HG03439 (cell line): ENCODE data around the gene LRCH4.
A peak's percentile ranks its signal among the peaks of the same experiment; 100 is the strongest.

Experiments
- ATAC-seq: cut with Tn5 transposase; IDR thresholded peaks from one replicate; pipeline ENCODE4 v1.9.1; 2021; ENCODE audit warnings: mild to moderate bottlenecking, moderate library complexity; ENCODE audit not compliant: unreplicated experiment

LRCH4 gene, protein sequence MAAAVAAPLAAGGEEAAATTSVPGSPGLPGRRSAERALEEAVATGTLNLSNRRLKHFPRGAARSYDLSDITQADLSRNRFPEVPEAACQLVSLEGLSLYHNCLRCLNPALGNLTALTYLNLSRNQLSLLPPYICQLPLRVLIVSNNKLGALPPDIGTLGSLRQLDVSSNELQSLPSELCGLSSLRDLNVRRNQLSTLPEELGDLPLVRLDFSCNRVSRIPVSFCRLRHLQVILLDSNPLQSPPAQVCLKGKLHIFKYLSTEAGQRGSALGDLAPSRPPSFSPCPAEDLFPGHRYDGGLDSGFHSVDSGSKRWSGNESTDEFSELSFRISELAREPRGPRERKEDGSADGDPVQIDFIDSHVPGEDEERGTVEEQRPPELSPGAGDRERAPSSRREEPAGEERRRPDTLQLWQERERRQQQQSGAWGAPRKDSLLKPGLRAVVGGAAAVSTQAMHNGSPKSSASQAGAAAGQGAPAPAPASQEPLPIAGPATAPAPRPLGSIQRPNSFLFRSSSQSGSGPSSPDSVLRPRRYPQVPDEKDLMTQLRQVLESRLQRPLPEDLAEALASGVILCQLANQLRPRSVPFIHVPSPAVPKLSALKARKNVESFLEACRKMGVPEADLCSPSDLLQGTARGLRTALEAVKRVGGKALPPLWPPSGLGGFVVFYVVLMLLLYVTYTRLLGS

GRCh38 chr7:100585511-100586265 is at the start of gene LRCH4:
TSS of gene LRCH4 (minus strand) at chr7:100586129. CDS start at chr7:100586100, 29 bp downstream.
- peak; percentile 26 for ATAC-seq

GRCh38 chr7:100632951-100633717 is 47.2 kb upstream of the LRCH4 start:
- no peak for ATAC-seq

DNA sequence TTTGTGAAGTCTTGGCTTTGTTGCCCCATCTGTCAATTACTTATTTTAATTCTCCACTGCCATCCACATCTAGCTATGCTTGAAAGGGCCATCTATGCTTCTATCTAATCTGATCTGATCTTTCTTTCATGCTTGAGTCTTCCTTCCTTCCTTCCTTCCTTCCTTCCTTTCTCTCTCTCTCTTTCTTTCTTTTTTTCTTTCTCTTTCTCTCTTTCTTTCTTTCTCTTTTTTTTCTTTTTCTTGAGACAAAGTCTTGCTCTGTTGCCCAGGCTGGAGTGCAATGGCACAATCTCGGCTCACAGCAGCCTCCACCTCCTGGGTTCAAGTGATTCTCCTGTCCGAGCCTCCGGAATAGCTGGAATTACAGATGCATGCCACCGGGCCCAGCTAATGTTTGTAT is 44.1 kb upstream of the LRCH4 start:
- no peak for ATAC-seq

- no peak for ATAC-seq
Observed at GRCh38 chr7:100629117-100629716, 43.3 kb upstream of the LRCH4 start.

DNA sequence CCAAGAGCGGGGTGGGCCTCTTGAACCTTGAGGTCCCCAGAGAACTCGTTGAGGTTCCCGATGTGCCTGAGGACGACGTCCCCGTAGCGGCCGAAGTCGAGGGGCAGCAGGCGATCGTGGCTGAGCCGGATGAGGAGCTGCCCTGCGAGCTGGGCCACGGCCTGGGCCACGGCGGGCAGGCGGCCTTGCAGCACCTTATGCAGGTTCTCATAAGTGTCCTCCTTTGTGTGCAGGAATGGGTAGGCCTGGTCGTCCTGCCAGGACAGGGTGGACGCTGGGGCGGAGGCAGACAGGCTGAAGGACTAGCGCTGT is 41.3 kb upstream of the LRCH4 start:
- ATAC-seq, result no peak

DNA sequence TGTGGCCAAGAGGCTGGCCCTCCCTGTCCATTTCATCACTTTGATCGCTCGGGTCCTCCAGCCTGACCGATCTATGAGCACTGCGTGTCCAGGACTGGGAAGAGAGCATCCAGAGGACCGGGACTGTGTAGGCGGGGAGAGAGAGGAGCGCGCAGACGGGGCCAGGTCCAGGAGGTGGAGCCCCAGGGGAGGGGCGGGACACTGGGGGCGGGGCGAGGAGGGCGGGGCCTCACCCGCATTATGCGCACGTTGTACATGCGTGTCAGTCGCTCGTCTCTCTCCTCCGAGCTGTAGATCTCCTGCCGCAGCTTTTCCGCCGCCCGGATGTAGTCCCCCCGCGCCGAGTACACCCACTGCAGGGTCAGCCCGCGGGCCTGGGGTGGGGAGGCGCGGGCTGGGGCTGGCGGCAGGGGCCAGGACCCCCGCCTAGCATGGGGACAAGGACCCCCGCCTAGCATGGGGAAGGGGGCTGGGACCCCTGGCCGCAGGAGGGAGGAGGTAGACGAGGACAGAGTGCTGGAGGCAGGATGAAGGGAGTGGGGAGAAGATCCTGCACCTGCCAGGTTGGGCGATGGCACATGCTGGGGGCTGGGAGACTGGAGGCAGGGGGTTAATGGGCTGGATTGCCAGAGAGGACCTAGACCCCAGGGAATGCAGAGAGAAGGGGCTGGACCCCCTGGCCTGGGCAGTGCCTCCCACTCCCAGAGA is 40.8 kb upstream of the LRCH4 start:
- ATAC-seq, result no peak

DNA sequence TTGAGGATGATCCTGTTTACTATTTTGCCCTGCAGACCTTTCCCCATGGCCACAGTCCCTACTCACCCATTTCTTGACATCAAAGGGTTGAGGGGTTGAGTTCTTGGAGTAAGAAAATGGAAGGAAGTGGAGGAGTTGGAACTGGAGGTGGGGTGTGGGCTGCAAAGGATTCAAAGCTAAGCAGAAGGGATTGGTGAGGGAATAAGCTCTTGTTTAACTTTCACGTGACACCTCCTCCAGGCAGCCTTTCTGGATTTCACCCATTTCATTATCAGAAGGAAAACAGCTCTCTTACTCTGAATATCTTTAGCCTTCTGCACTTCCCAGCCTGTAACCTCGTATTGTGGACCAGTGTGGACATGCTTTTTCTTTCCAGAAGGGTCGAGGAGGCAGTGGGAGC is 40.1 kb upstream of the LRCH4 start:
- ATAC-seq, result no peak

GRCh38 chr7:100623951-100624824 is 38.3 kb upstream of the LRCH4 start:
- ATAC-seq, result no peak

DNA sequence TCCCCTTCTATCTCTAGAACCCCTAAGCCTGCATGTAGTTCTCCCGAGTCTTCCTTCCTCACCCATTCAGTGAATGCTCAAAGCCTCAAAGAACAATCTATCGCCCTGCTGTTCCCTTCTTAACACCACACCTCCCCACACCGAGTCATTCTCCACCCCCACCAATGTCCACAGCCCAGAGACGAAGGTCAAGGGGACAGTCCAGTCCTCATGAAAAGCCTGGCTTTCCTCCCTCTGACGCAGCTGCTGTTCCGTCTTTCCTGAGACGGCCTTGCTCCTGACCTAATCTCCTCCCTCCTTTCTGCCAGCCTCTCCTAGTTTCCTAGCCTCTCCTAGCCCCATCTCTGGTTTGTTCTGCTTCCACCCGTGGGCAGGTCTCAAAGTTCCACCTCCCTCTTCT is 35.6 kb upstream of the LRCH4 start:
- ATAC-seq, result no peak

DNA sequence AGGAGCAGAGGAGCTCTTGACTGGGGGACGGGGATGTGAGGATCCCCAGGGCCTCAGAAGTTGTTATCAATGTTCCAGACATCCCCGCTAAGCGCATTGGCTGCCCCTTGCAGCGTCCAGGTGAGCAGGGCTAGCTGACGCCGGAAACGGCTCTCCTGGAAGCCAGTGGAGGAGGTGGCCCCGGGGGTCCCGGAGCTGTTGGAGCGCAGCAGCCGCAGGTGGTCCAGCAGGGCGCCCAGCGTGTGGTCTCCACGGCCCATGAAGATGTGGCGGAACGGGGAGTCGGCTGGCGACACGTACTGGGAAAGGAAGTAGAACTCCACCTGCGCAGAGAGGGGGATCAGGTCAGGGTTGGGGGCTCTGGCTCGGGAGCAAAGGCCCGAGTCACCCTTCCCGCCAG is 34.9 kb upstream of the LRCH4 start:
- no peak for ATAC-seq

DNA sequence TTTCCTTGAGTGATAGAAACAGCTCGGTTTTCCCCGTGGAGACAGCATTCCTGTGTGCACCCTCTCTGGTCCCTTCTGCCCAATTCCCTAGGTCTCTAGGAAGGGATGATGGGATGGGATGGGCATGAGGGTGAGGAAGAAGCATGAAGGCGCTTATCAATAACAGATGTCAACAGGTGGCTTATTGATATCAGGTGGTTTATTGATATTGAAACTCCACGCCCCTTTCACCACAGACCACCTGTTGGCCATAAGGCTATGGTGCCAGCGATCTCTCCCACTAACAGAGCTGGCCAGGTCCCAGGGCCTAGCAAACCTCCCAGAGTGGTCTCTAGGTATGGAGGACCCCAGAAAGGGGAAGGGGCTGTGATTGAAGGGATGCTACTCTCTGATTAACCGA is 34.3 kb upstream of the LRCH4 start:
- ATAC-seq, result no peak

DNA sequence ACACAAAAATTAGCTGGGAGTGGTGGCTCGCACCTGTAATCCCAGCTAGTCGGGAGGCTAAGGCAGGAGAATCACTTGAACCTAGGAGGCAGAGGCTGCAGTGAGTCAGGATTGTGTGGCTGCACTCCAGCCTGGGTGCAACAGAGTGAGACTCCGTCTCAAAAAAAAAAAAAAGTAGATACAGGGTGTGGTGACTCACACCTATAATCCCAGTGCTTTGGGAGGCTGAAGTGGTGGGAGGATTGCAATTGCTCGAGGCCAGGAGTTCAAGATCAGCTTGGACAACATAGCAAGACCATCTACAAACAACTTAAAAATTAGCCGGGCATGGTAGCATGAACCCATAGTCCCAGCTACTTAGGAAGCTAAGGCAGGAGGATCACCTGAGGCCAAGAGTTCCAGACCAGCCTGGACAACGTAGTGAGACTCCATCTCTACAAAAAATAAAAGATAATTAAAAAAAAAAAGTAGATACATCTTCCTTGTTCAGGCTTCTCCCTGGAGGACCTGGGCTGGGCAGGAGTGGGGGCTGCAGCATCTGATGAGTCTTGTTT is 28.5 kb upstream of the LRCH4 start:
- ATAC-seq, result no peak

GRCh38 chr7:100613412-100614175 is 27.7 kb upstream of the LRCH4 start:
- no peak for ATAC-seq

- ATAC-seq, result no peak
Observed at GRCh38 chr7:100612730-100613390, 26.9 kb upstream of the LRCH4 start.

DNA sequence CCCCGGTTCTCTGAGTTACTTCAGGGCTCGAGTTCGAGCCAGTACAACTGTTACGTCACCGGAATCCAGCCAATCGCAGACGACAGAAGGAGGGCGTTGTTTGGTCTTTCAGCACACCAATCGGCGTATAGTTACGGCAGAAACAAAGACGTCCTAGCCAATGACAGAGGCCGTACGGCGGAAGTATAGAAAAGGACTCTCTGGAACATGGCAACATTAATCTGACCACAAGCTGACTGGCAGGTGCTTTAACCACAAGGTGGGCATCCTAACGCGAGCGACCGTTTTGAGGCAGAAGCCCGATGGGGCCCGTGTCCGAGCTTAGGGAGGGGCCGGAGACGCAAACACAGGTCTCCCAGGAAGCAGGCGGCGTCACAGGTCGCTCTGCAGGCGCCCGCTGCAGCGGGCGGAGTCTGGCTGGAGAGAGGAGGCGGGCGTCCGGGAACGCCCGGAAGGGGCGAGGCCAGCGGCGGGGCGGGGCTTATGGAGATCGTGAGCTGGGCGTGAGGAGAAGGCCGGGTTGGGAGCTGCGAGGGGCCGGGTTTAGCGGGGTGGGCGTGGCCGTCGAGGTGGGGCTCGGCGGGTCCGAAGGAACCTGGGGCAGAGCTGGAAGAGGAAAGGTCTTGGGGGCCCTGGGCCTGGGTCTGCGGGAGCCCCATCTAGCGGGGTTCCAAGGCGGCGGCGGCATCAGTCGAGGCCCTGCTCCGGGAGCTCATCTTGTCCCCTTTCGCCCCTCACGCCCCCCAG is 26.2 kb upstream of the LRCH4 start, which contains the start of gene MOSPD3:
MOSPD3 (plus strand) TSS at position 558 of the 747 bp plus-strand sequence. CDS start 252 bp downstream, outside the sequence.
- peak; percentile 92 for ATAC-seq

- ATAC-seq, result no peak
Observed at GRCh38 chr7:100609958-100610357, 24.0 kb upstream of the LRCH4 start.

GRCh38 chr7:100607111-100607510 is 21.2 kb upstream of the LRCH4 start:
- ATAC-seq, result no peak
